HEK293T (cell line): Measurements from ENCODE around the gene TEX9.

ENCODE experiments used
- CTBP1 ChIP-seq: fragments of 450-650 bp; IDR thresholded peaks from 2 replicates; pipeline ENCODE4 v1.6.1; 2016; ENCODE audit warnings: borderline replicate concordance
- ZNF384 ChIP-seq: fragments of 450-650 bp; IDR thresholded peaks from 2 replicates; pipeline ENCODE4 v1.6.1; 2016

DNA sequence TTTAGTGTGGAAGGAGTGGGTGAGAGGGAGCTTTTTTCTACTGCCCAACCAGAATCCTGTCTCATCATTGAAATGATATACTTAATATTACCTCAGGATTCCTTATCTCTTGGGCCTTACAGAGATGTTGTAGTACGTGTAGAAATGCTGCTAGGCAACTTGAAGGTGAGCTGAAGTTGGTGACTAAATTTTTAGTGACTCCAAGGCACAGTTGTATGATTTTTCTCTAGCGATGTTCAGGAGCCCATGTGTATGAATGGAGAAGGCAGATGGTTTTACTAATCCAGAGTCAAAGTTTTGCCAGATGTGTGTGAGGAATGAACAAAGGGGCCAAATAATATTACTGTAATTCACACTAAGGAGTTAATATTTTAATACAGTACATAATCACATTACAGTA lies 42.8 kb upstream of the TEX9 start:
- TF ChIP-seq ZNF384 (no peak), CTBP1 (no peak)
